ENCODE data around the gene MAMSTR.
A peak's percentile ranks its signal among the peaks of the same experiment; 100 is the strongest.

MAMSTR gene

GRCh38 chr19:48676487-48676886 lies 43.0 kb downstream of the MAMSTR start:
- POLR2A ChIA-PET, result interaction anchor here (2.4 kb wide), 1 partner anchor 40 kb away, joined by 8 read pairs; no protein-coding TSS in a partner anchor
- no peak for DNase-seq (ENCODE audit: extremely low spot score)
- CTCF ChIA-PET, result interaction anchor here (1.2 to 1.5 kb wide), 2 partner anchors 9 to 62 kb away, joined by 3 to 4 read pairs; no protein-coding TSS in a partner anchor
- TF ChIP-seq ZNF384 (IDR thresholded peaks at IDR 0.05) (no peak), FOXK2 (IDR thresholded peaks at IDR 0.05) (no peak), L3MBTL2 (conservative IDR thresholded peaks at IDR 0.05) (no peak)

- DNase-seq (ENCODE audit: extremely low spot score), result peak; percentile 93
- ChIA-PET POLR2A (interaction anchor here (0.9 to 2.4 kb wide), 6 partner anchors 29 to 197 kb away, joined by 3 to 8 read pairs (median 3); partner anchors contain the start of genes PPP1R15A, RPL18 and SPHK2), CTCF (interaction anchor here (0.5 to 1.5 kb wide), 10 partner anchors 8 to 169 kb away, joined by 3 to 5 read pairs (median 3); partner anchors contain the start of genes CA11 and HSD17B14)
- no peak for TF ChIP-seq SP1 (IDR thresholded peaks at IDR 0.05)
- TF ChIP-seq LEF1 (IDR thresholded peaks at IDR 0.05; ENCODE audit: borderline replicate concordance), result no peak
- TF ChIP-seq ARNT (IDR thresholded peaks at IDR 0.05), result no peak
- no peak for TF ChIP-seq ELF4 (IDR thresholded peaks at IDR 0.05)
- TF ChIP-seq PKNOX1 (IDR thresholded peaks at IDR 0.05), result no peak
- no peak for TF ChIP-seq HDGF (IDR thresholded peaks at IDR 0.05; ENCODE audit: borderline replicate concordance)
- TF ChIP-seq ZNF384 (IDR thresholded peaks at IDR 0.05), result no peak
- TF ChIP-seq L3MBTL2 (conservative IDR thresholded peaks at IDR 0.05), result no peak
- no peak for TF ChIP-seq BHLHE40 (IDR thresholded peaks at IDR 0.05; ENCODE audit: borderline replicate concordance)
- no peak for TF ChIP-seq TARDBP (IDR thresholded peaks at IDR 0.05)
- TF ChIP-seq CTBP1 (IDR thresholded peaks at IDR 0.05; ENCODE audit: borderline replicate concordance), result no peak
- no peak for TF ChIP-seq FOXK2 (IDR thresholded peaks at IDR 0.05)
- no peak for TF ChIP-seq NFRKB (IDR thresholded peaks at IDR 0.05)
- no peak for TF ChIP-seq FOXA1 (IDR thresholded peaks at IDR 0.05)
- no peak for TF ChIP-seq SUZ12 (IDR thresholded peaks at IDR 0.05)
- no peak for TF ChIP-seq FOXM1 (IDR thresholded peaks at IDR 0.05; ENCODE audit: borderline replicate concordance)
These were observed 44.4 kb downstream of the MAMSTR start for GRCh38 chr19:48674921-48675824.

GRCh38 chr19:48674216-48674809 lies 45.2 kb downstream of the MAMSTR start:
- no peak for TF ChIP-seq NFRKB (IDR thresholded peaks at IDR 0.05)
- TF ChIP-seq ARNT (IDR thresholded peaks at IDR 0.05), result no peak
- no peak for TF ChIP-seq ZNF384 (IDR thresholded peaks at IDR 0.05)
- no peak for TF ChIP-seq PKNOX1 (IDR thresholded peaks at IDR 0.05)
- no peak for TF ChIP-seq LEF1 (IDR thresholded peaks at IDR 0.05; ENCODE audit: borderline replicate concordance)
- no peak for TF ChIP-seq HDGF (IDR thresholded peaks at IDR 0.05; ENCODE audit: borderline replicate concordance)
- no peak for TF ChIP-seq CTBP1 (IDR thresholded peaks at IDR 0.05; ENCODE audit: borderline replicate concordance)
- no peak for DNase-seq (ENCODE audit: extremely low spot score)
- CTCF ChIA-PET, result interaction anchor here (0.5 to 1.0 kb wide), 4 partner anchors 30 to 170 kb away, joined by 3 to 5 read pairs (median 4); no protein-coding TSS in a partner anchor

GRCh38 chr19:48673436-48674100 lies 46.0 kb downstream of the MAMSTR start:
- POLR2A ChIA-PET, result interaction anchor here (0.9 kb wide), 1 partner anchor 199 kb away, joined by 3 read pairs; the partner anchor contains the start of gene PPP1R15A
- CTCF ChIA-PET, result interaction anchor here (0.6 kb wide), 1 partner anchor 111 kb away, joined by 3 read pairs; no protein-coding TSS in a partner anchor
- no peak for TF ChIP-seq LEF1 (IDR thresholded peaks at IDR 0.05; ENCODE audit: borderline replicate concordance)
- no peak for TF ChIP-seq FOXA1 (IDR thresholded peaks at IDR 0.05)
- DNase-seq (ENCODE audit: extremely low spot score), result no peak

More at GRCh38 chr19:48674216-48674809, 45.2 kb downstream of the MAMSTR start:
- POLR2A ChIA-PET, result interaction anchor here (0.9 to 2.4 kb wide), 4 partner anchors 28 to 198 kb away, joined by 3 to 8 read pairs (median 3); partner anchors contain the start of gene PPP1R15A

- CTCF ChIA-PET, result no interaction called here
- POLR2A ChIA-PET, result no interaction called here
- no peak for DNase-seq (ENCODE audit: extremely low spot score)
- TF ChIP-seq PKNOX1 (IDR thresholded peaks at IDR 0.05) (no peak), ARNT (IDR thresholded peaks at IDR 0.05) (no peak), L3MBTL2 (conservative IDR thresholded peaks at IDR 0.05) (no peak), SUZ12 (IDR thresholded peaks at IDR 0.05) (no peak), HDGF (IDR thresholded peaks at IDR 0.05; ENCODE audit: borderline replicate concordance) (no peak), CTBP1 (IDR thresholded peaks at IDR 0.05; ENCODE audit: borderline replicate concordance) (no peak), LEF1 (IDR thresholded peaks at IDR 0.05; ENCODE audit: borderline replicate concordance) (no peak), FOXK2 (IDR thresholded peaks at IDR 0.05) (no peak), FOXA1 (IDR thresholded peaks at IDR 0.05) (no peak), ZNF384 (IDR thresholded peaks at IDR 0.05) (no peak), BHLHE40 (IDR thresholded peaks at IDR 0.05; ENCODE audit: borderline replicate concordance) (no peak), NFRKB (IDR thresholded peaks at IDR 0.05) (no peak), ELF4 (IDR thresholded peaks at IDR 0.05) (no peak), TARDBP (IDR thresholded peaks at IDR 0.05) (no peak), SP1 (IDR thresholded peaks at IDR 0.05) (no peak), FOXM1 (IDR thresholded peaks at IDR 0.05; ENCODE audit: borderline replicate concordance) (no peak)
These were observed 46.5 kb downstream of the MAMSTR start, which contains the start of gene NTN5 for GRCh38 chr19:48672994-48673393. NTN5 (minus strand) TSS chr19:48673017; CDS start chr19:48670986, 2,031 bp downstream.

All from HEK293T (cell line).